DOHH2 (cell line): ENCODE results near the gene PDXK.

Experiments used
- H3F3A ChIP-seq: fragments of 200-600 bp; sonication (generic), shearing (Covaris generic); 2 replicates; pipeline ENCODE4 v1.6.0; 2016; ENCODE audit warnings: antibody characterized with exemption, mild to moderate bottlenecking; ENCODE audit not compliant: control insufficient read depth, insufficient read depth
- H3K27ac ChIP-seq: fragments of 200-600 bp; sonication (generic); 2 replicates; pipeline ENCODE4 v1.5.1; 2014; ENCODE audit warnings: low read depth, mild to moderate bottlenecking, low read length, moderate library complexity
- H3K27me3 ChIP-seq: fragments of 200-600 bp; sonication (generic); 2 replicates; pipeline ENCODE4 v1.6.1; 2014; ENCODE audit warnings: mild to moderate bottlenecking, low read length, mixed read lengths; ENCODE audit not compliant: control insufficient read depth
- H3K36me3 ChIP-seq: fragments of 200-600 bp; sonication (generic); 2 replicates; pipeline ENCODE4 v1.6.1; 2014; ENCODE audit warnings: mild to moderate bottlenecking, low read length, moderate library complexity, mixed read lengths; ENCODE audit not compliant: control insufficient read depth
- H3K4me1 ChIP-seq: fragments of 200-600 bp; sonication (generic); 2 replicates; pipeline ENCODE4 v1.6.1; 2014; ENCODE audit warnings: mild to moderate bottlenecking, low read length, mixed read lengths; ENCODE audit not compliant: control insufficient read depth
- H3K4me2 ChIP-seq: fragments of 200-600 bp; sonication (generic); 2 replicates; pipeline ENCODE4 v1.6.0; 2014; ENCODE audit warnings: mild to moderate bottlenecking, low read length, moderate library complexity
- H3K4me3 ChIP-seq: fragments of 200-600 bp; sonication (generic); 2 replicates; pipeline ENCODE4 v1.5.1; 2014; ENCODE audit warnings: mild to moderate bottlenecking, low read length, mixed read lengths
- H3K79me2 ChIP-seq: fragments of 200-600 bp; sonication (generic); 2 replicates; pipeline ENCODE4 v1.6.1; 2014; ENCODE audit warnings: mild to moderate bottlenecking, low read length, mixed read lengths; ENCODE audit not compliant: control insufficient read depth
- H3K9me2 ChIP-seq: fragments of 200-600 bp; sonication (generic); replicated peaks from 2 replicates; pipeline ENCODE4 v1.6.1; 2014; ENCODE audit warnings: mild to moderate bottlenecking, low read length, mixed read lengths; ENCODE audit not compliant: control insufficient read depth
- H3K9me3 ChIP-seq: fragments of 200-600 bp; sonication (generic); 2 replicates; pipeline ENCODE4 v1.6.1; 2014; ENCODE audit warnings: antibody characterized with exemption, low read length, mixed read lengths; ENCODE audit not compliant: control insufficient read depth, insufficient read depth
- H4K20me1 ChIP-seq: fragments of 200-600 bp; sonication (generic); 2 replicates; pipeline ENCODE4 v1.6.0; 2014; ENCODE audit warnings: low read depth, mild to moderate bottlenecking, antibody characterized with exemption, low read length, moderate library complexity; ENCODE audit not compliant: control insufficient read depth, insufficient read depth
- CTCF ChIP-seq: fragments of 200-600 bp; sonication (generic); IDR thresholded peaks from one replicate; pipeline ENCODE4 v1.5.1; 2014; ENCODE audit warnings: antibody characterized with exemption, mild to moderate bottlenecking, low read depth, low read length; ENCODE audit not compliant: poor library complexity, severe bottlenecking
- EZH2phosphoT487 ChIP-seq: fragments of 200-600 bp; sonication (generic); IDR thresholded peaks from 2 replicates; pipeline ENCODE4 v1.6.1; 2017; ENCODE audit warnings: borderline replicate concordance, mild to moderate bottlenecking, antibody characterized with exemption, low read length, moderate library complexity, mixed read lengths

PDXK gene

GRCh38 chr21:43757601-43758000, 38.7 kb downstream of the PDXK start:
- Histone ChIP-seq H3K4me1 (no peaks in the 10 kb centered on the region), H3K36me3 (peaks cover 21% of the 10 kb centered on the region), H3K9me2 (no peaks in the 10 kb centered on the region), H3K9me3 (no peaks in the 10 kb centered on the region), H3K27ac (no peak overlapping the region), H3K4me2 (no peak overlapping the region), H4K20me1 (no peaks in the 10 kb centered on the region), H3K79me2 (no peaks in the 10 kb centered on the region), H3K4me3 (no peak overlapping the region), H3K27me3 (no peaks in the 10 kb centered on the region), H3F3A (no peaks in the 10 kb centered on the region)
- TF ChIP-seq EZH2phosphoT487 (no peak), CTCF (no peak)

GRCh38 chr21:43758111-43758641, 39.2 kb downstream of the PDXK start:
- Histone ChIP-seq H3F3A (no peaks in the 10 kb centered on the region), H3K9me2 (no peaks in the 10 kb centered on the region), H3K4me2 (no peak overlapping the region), H4K20me1 (no peaks in the 10 kb centered on the region), H3K36me3 (peaks cover 21% of the 10 kb centered on the region), H3K79me2 (no peaks in the 10 kb centered on the region), H3K4me3 (no peak overlapping the region), H3K9me3 (no peaks in the 10 kb centered on the region), H3K27ac (no peak overlapping the region), H3K4me1 (no peaks in the 10 kb centered on the region), H3K27me3 (no peaks in the 10 kb centered on the region)
- TF ChIP-seq CTCF (no peak), EZH2phosphoT487 (no peak)

GRCh38 chr21:43758811-43759210, 39.9 kb downstream of the PDXK start:
- no peak overlapping the region for H3K4me2 ChIP-seq
- no peaks in the 10 kb centered on the region for H3K27me3 ChIP-seq
- no peaks in the 10 kb centered on the region for H3F3A ChIP-seq
- no peaks in the 10 kb centered on the region for H3K4me1 ChIP-seq
- H3K9me3 ChIP-seq = no peaks in the 10 kb centered on the region
- no peaks in the 10 kb centered on the region for H3K9me2 ChIP-seq
- TF ChIP-seq EZH2phosphoT487 (no peak), CTCF (no peak)
- no peaks in the 10 kb centered on the region for H3K79me2 ChIP-seq
- H4K20me1 ChIP-seq = no peaks in the 10 kb centered on the region
- no peak overlapping the region for H3K4me3 ChIP-seq
- no peak overlapping the region for H3K27ac ChIP-seq
- H3K36me3 ChIP-seq = peaks cover 16% of the 10 kb centered on the region

- peaks cover 9% of the 10 kb centered on the region; the same call in 1 of the 2 replicates for H3K36me3 ChIP-seq
- H3K79me2 ChIP-seq = no peaks in the 10 kb centered on the region
- H3K9me2 ChIP-seq = no peaks in the 10 kb centered on the region
- H3F3A ChIP-seq = no peaks in the 10 kb centered on the region
- H3K27me3 ChIP-seq = no peaks in the 10 kb centered on the region
- no peak overlapping the region for H3K4me2 ChIP-seq
- H3K4me1 ChIP-seq = no peaks in the 10 kb centered on the region
- H3K27ac ChIP-seq = no peak overlapping the region
- no peaks in the 10 kb centered on the region for H3K9me3 ChIP-seq
- no peak for TF ChIP-seq CTCF
- no peak for TF ChIP-seq EZH2phosphoT487
- no peak overlapping the region for H3K4me3 ChIP-seq
- no peaks in the 10 kb centered on the region for H4K20me1 ChIP-seq
Measured at GRCh38 chr21:43759651-43760050, 40.7 kb downstream of the PDXK start.
